HG03378 (cell line): Measurements from ENCODE around the gene GDI2.
A peak's percentile ranks its signal among the peaks of the same experiment; 100 is the strongest.
"Not testable (repeated sequence)": the region's sequence is repeated elsewhere in the genome, so short reads cannot be mapped to it uniquely, and the experiment has no call there.

Source experiments
- ATAC-seq: cut with Tn5 transposase; IDR thresholded peaks from one replicate; pipeline ENCODE4 v1.9.1; 2021; ENCODE audit warnings: mild to moderate bottlenecking, moderate library complexity; ENCODE audit not compliant: unreplicated experiment

Gene GDI2

GRCh38 chr10:5813341-5814109 is at the start of gene GDI2:
Gene GDI2, minus strand, starts transcription at chr10:5813434. Its CDS starts 176 bp downstream, at chr10:5813258.
- ATAC-seq = peak; percentile 70

- ATAC-seq = peak; percentile 97
Observed at GRCh38 chr10:5862360-5862961, 49.2 kb upstream of the GDI2 start.

DNA sequence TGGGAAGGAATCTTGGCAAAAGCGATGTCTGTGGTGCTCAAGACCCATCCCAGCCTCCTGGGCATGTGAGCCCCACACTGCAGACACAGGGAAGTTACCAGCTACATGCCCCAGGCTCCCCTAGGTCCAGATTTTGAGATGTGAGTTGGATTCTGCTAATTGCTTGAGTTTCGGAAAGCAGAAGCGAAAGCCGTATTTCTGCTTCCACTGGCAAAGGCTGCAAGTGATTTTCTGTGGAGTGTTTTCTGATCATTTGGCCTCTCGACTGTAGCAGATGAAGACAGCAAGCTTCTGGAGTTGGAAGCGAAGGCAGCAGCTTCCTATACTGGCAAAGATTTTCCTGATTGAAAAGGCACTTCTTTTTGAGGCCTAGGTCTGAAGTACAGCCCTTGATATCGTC is 46.8 kb upstream of the GDI2 start:
- ATAC-seq = no peak

DNA sequence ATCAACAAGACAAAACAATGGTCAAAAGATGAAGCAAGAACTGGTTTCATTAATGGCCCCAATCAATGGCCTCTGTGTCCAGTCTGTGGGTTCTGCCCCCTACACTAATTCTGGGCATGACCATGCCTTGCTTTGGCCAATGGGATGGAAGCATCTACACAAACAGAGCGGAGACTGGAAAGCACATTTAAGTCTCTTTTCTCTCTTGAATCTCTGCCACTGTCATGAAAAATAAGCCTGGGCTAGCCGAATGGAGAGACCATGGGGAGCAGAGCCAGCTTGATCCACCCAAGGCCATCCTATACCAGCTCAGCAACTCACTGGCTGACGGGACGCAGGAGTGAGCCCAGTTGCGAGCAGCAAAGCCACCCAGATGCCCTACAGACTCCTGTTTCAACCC is 45.6 kb upstream of the GDI2 start:
- ATAC-seq = no peak

DNA sequence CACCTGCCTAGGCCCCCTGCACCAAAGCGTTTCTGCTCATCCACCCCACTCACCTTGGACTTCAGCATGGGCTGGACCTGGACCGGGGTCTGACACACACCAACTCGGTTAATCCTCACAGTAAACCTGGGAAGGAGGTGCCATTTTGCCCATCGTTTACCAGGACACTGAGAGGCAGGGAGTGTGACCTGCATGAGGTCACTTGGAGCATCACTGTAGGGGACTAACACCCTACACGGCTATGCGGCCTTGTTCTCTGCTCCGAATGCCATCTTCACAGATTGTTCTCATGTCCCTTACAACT is 43.4 kb upstream of the GDI2 start:
- ATAC-seq = no peak

DNA sequence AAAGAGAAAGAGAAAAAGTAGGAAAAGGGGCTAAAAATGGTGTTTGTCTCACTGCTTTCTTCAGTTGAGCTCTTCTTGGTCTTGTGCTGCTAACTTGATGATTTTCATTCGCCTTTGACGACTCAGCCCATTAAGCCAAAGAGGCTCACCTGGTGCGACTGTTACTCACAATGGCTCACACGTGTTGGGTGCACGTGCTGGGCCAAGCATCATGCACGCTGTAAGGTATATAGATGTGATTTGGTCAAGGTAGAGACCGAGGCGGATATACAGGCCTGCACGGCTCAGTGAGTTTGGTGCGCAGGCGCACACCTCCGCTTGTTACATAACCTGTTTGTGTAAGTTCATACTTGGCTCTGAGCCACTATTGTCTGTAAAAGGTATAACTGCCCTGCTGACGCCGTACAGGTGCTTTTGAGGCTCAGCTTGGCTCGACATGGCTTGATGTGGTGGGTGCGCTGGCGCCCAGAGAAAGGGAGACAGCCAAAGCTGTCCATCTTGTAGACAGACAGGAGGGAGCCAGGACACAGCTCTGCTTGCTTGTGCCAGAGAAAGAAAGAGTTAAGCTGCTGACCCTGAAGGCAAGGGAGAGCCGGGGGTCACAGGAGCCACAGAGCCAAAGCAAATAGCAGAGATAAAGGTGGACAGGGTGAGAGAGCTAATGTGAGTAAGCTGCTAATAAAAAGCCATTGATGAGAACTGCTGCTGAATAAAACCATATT is 42.9 kb upstream of the GDI2 start:
- no peak for ATAC-seq

- no peak for ATAC-seq
Observed at GRCh38 chr10:5854131-5854475, 40.9 kb upstream of the GDI2 start.

DNA sequence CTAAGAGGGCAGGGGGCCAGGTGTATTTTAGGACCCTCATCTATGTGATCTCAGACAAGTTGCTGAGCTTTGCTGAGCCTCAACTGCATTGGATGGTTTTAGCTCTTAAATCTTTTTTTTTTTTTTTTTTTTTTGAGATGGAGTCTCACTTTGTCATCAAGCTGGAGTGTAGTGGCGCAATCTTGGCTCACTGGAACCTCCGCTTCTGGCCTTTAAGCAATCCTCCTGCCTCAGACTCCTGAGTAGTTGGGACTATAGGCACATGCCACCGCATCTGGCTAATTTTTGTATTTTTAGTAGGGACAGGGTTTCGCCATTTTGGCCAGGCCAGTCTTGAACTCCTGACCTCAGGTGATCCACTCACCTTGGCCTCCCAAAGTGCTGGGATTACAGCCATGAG is 33.4 kb upstream of the GDI2 start:
- ATAC-seq = not testable (repeated sequence)

GRCh38 chr10:5844345-5845055 is 31.3 kb upstream of the GDI2 start:
- ATAC-seq = no peak

GRCh38 chr10:5843686-5844344 is 30.6 kb upstream of the GDI2 start:
- ATAC-seq = no peak

DNA sequence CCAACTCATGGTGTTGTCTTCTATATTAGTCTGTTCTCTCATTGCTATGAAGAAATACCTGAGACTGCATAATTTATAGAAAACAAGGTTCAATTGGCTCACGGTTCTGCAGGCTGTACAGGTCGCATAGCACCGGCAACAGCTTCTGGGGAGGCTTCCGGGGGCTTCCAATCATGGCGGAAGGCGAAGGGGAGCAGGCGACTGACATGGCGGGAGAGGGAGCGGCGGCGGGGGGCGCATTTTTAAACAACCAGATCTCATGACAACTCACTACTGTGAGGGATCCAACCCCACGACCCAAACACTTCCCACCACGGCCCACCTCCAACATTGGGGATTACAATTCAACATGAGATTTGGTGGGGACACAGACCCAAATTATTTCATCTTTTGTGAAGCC is 28.7 kb upstream of the GDI2 start:
- no peak for ATAC-seq

DNA sequence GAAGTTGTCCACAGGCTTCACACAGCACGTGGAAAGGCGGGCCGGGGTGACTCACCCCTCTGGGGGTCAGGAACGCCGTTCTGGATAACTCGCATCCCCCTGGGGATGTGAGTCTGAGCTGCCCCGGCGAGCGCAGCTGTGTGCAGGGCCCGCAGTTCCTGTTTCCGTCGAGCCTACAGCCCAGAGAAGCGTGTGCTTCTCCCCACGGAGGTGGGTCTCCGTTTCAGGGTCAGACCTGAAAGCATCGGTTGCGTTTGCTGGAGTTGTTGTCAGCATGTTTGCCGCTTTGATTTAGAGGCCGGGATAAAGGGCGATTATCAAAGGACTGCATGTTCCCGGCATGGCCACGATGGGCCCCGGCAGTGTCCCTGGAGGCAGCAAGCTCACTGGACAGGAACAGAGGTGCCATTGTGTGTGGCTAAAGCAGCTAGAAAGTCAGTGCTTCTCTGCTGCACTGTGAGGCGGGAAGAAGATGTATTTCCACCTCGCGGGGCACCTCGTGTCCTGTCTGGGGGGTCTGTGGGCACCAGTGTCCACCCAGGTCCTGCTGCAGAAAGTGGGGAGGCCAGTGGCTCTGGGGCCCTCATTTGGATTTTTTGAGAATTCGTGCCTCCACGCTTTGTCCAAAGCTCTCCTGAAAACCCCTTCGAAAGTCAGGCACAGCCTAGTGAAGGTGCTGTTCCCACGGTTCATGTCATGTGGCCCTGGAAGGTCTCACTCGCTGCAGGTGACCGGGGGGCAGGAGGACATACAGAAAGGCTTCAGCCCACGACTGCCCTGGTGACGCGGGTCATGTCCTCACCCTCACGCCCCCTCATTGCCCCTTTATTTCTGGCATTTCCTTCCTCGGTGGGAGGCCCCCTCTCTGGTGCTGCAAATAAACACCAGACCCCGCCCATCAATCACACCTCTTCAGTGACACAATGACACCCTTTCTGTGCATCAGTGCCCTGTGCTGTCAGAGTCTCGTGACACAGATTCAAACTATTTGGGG is 27.4 kb upstream of the GDI2 start:
- peak; percentile 70 for ATAC-seq

DNA sequence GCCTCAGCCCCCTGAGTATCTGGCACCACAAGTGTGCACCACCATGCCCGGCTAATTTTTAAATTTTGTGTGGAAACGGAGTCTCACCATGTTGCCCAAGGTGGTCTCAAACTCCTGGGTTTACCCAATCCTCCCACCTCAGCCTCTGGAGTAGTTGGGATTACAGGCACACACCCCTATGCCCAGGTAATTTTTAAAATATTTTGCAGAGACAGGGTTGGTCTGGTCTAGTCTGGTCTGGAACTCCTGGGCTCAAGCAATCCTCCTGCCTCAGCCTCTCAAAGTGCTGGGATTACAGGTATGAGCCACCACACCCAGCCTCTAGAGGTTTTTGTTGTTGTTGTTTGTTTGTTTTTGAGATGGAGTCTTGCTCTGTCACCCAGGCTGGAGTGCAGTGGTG is 22.9 kb upstream of the GDI2 start:
- ATAC-seq = not testable (repeated sequence)

DNA sequence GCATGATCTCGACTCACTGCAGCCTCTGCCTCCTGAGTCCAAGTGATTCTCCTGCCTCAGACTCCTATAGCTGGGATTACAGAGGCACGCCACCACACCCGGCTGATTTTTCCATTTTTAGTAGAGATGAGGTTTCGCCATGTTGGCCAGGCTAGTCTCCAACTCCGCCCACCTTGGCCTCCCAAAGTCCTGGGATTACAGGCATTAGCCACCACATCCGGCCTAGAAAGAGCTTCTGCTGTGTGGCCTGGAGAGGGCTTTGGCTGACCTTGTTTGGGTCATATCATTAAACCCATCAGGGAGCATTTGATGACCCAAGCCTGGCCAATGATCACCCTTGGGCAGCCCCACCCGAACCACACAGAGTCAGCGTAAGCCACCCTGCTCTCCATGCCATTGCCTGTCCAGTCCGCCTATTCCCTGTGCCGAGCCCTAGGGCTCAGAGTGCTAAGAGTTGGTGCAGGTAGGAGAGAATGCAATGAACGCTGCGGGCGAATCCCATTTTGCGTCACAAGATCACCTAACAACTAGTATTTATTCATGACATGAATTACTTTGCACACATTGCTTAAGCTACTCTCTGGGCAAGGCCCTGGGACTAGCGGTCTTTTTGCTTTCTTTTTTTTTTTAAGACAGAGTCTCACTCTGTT is 22.3 kb upstream of the GDI2 start:
- no peak for ATAC-seq

DNA sequence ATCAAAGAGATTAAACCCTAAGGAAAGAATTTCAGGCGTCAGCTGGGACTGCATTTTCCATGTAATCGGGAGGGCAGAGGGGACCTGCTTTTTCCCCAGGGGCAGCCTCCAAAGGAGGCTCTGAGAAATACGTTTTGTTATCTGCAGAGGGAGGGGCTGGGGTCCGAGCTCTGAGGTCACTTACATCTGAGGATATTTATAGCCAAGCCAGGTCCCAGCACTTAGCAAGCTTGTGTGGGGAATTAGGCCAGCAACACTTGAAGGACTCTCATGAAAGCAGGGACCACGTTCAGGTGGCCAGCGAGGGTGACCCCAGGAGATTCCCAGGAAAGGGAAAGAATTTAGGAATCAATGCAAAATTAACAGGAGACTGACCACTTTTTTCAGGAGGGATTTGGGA is 20.6 kb upstream of the GDI2 start:
- no peak for ATAC-seq

- no peak for ATAC-seq
Observed at GRCh38 chr10:5832946-5833345, 19.7 kb upstream of the GDI2 start.

DNA sequence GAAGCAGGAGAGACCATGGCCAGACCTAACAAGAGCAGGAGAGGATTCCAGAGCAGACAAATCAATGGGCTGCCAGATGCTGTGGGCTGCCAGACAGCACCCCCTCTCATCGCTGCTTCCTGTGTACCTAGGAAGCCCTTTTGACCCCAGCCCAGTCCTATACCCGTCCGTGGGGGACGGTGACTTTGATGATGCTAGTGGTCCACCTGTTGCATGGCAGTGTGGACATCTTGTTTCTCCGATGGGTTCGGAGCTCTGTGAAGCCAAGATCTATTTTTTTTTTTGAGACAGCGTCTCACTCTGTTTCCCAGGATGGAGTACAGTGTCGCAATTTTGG is 18.2 kb upstream of the GDI2 start:
- no peak for ATAC-seq

DNA sequence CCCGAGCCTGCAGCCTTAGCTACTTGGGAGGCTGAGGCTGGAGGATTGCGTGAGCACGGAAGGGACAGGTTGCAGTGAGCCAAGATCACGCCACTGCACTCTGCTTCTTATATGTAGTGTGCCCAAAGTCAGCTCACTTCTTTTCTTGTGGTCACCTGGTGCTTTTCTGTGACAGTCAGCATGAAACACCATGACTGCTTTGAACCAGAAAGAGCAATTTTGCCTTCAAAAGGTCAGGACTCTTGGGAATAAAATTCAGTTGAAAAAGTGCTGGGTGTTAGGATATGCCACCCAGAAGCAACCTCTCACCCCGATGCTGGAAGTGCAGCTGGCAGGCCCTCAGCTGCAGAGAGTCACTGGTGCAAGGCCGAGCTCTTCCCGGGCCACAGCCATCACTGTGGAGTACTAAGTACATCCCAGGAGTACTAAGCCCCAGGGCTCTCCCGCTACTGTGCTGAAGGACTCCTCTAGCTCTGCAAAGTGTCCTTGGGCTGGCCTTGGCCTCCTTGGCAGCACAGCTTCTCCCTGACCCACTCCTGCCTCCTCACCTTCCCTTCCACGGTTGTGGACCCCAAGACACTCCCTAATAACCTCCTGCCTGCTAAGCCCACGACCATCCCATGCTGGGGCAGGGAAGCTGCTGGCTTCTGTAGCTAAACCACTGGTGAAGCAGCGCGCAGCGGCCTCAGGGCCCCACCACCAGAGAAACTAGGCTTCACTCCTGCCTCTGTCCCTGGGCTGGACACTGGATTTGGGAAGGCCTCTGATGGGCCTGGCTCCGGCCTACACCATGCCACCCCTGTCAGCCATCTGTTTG is 17.6 kb upstream of the GDI2 start:
- ATAC-seq = no peak

GRCh38 chr10:5829267-5829666 is 16.0 kb upstream of the GDI2 start:
- ATAC-seq = no peak
